ENCODE measurements around the gene DCBLD1.
"Not testable (repeated sequence)": the region's sequence is repeated elsewhere in the genome, so short reads cannot be mapped to it uniquely, and the experiment has no call there.

DCBLD1 gene

GRCh38 chr6:117467876-117468275 is 14.6 kb upstream of the DCBLD1 start:
- no peak overlapping the region for H3K4me3 ChIP-seq (ENCODE audit: low read depth, low read length)
- no peaks in the 10 kb centered on the region for H3K27me3 ChIP-seq (replicated peaks)
- H3K36me3 ChIP-seq (replicated peaks): no peaks in the 10 kb centered on the region
- TF ChIP-seq CTCF (IDR thresholded peaks at IDR 0.05; ENCODE audit: low read depth, low read length, missing control alignments): no peak
- in situ Hi-C loops (cut with HindIII; ENCODE audit: low pct_ligation_motif_present, low sequenced_read_pairs): loop anchor here (25.0 kb wide), 1 partner anchor 94 kb away; no protein-coding TSS in a partner anchor
- H3K27ac ChIP-seq: no peak overlapping the region
- no peak for DNase-seq

GRCh38 chr6:117468527-117468926 is 13.9 kb upstream of the DCBLD1 start:
- H3K4me3 ChIP-seq (ENCODE audit: low read depth, low read length); H3K36me3 ChIP-seq (replicated peaks); DNase-seq; H3K27me3 ChIP-seq (replicated peaks); H3K27ac ChIP-seq: not testable (repeated sequence)
- in situ Hi-C loops (cut with HindIII; ENCODE audit: low pct_ligation_motif_present, low sequenced_read_pairs): loop anchor here (25.0 kb wide), 1 partner anchor 94 kb away; no protein-coding TSS in a partner anchor

- no peak for TF ChIP-seq CTCF (IDR thresholded peaks at IDR 0.05; ENCODE audit: low read depth, low read length, missing control alignments)
- Histone ChIP-seq H3K27ac (no peak overlapping the region), H3K27me3 (replicated peaks) (no peaks in the 10 kb centered on the region), H3K4me3 (ENCODE audit: low read depth, low read length) (no peak overlapping the region), H3K36me3 (replicated peaks) (no peaks in the 10 kb centered on the region)
- DNase-seq: no peak
- in situ Hi-C loops (cut with HindIII; ENCODE audit: low pct_ligation_motif_present, low sequenced_read_pairs): loop anchor here (25.0 kb wide), 1 partner anchor 93 kb away; no protein-coding TSS in a partner anchor
Observed at GRCh38 chr6:117469356-117469755, 13.1 kb upstream of the DCBLD1 start.

- H3K4me3 ChIP-seq (ENCODE audit: low read depth, low read length): no peak overlapping the region
- no peaks in the 10 kb centered on the region for H3K36me3 ChIP-seq (replicated peaks)
- DNase-seq: no peak
- in situ Hi-C loops (cut with HindIII; ENCODE audit: low pct_ligation_motif_present, low sequenced_read_pairs): loop anchor here (25.0 kb wide), 1 partner anchor 93 kb away; no protein-coding TSS in a partner anchor
- H3K27ac ChIP-seq: no peak overlapping the region
- TF ChIP-seq CTCF (IDR thresholded peaks at IDR 0.05; ENCODE audit: low read depth, low read length, missing control alignments): no peak
- no peaks in the 10 kb centered on the region for H3K27me3 ChIP-seq (replicated peaks)
Observed at GRCh38 chr6:117469791-117470190, 12.7 kb upstream of the DCBLD1 start.

GRCh38 chr6:117472667-117473066 is 9.8 kb upstream of the DCBLD1 start:
- in situ Hi-C loops (cut with HindIII; ENCODE audit: low pct_ligation_motif_present, low sequenced_read_pairs): loop anchor here (25.0 kb wide), 1 partner anchor 90 kb away; no protein-coding TSS in a partner anchor
- H3K36me3 ChIP-seq (replicated peaks): no peaks in the 10 kb centered on the region
- DNase-seq: no peak
- H3K4me3 ChIP-seq (ENCODE audit: low read depth, low read length): no peak overlapping the region
- no peak for TF ChIP-seq CTCF (IDR thresholded peaks at IDR 0.05; ENCODE audit: low read depth, low read length, missing control alignments)
- no peaks in the 10 kb centered on the region for H3K27me3 ChIP-seq (replicated peaks)
- H3K27ac ChIP-seq: no peak overlapping the region

- in situ Hi-C loops (cut with HindIII; ENCODE audit: low pct_ligation_motif_present, low sequenced_read_pairs): loop anchor here (25.0 kb wide), 1 partner anchor 89 kb away; no protein-coding TSS in a partner anchor
- Histone ChIP-seq H3K4me3 (ENCODE audit: low read depth, low read length) (no peak overlapping the region), H3K27ac (no peak overlapping the region), H3K36me3 (replicated peaks) (no peaks in the 10 kb centered on the region), H3K27me3 (replicated peaks) (no peaks in the 10 kb centered on the region)
- no peak for DNase-seq
- no peak for TF ChIP-seq CTCF (IDR thresholded peaks at IDR 0.05; ENCODE audit: low read depth, low read length, missing control alignments)
Observed at GRCh38 chr6:117473401-117473800, 9.1 kb upstream of the DCBLD1 start.
